Right ventricle myocardium superior (tissue), 1 donor: ENCODE results near the gene PSMA8. TPM values are rescaled to one million over a fixed set of nuclear protein-coding genes. Genes with fewer than 3 reads are reported as not detected.
"Not testable (repeated sequence)": the region's sequence is repeated elsewhere in the genome, so short reads cannot be mapped to it uniquely, and the experiment has no call there.

ENCODE experiments used
- ATAC-seq: fragments of 200-7000 bp; cut with Tn5 transposase; one replicate; pipeline ENCODE4 v1.9.1; 2020; ENCODE audit warnings: mild to moderate bottlenecking; ENCODE audit not compliant: poor library complexity
- DNase-seq: peaks from one replicate; pipeline ENCODE4 v3.0.0-alpha.2; 2020
- intact Hi-C: fragments of 100-400 bp; cut with DNase I; formaldehyde crosslinking; loops from one replicate; pipeline ENCODE4 v1.11.2; 2022
- long read RNA-seq: library from polyadenylated mRNA; unstranded; transcript quantifications from one replicate; pipeline ENCODE4 v2.0.0, GENCODE V29; 2021
- total RNA-seq: library from RNA; stranded (reverse); fragmentation: NEBNext Ultra II Directional; extraction: Animal tissue kit (Norgen Biotek cat#: 25700); gene quantifications from one replicate; pipeline ENCODE4 v1.2.1, GENCODE V29; 2021
- donor health status: DM: no; HTN: yes; CAD: no; lungs with severe emphysema.

Gene PSMA8
- 0.48 TPM for total RNA-seq
- long read RNA-seq, result 0 reads

- peak; percentile 53 for ATAC-seq
- DNase-seq, result peak; percentile 48
- intact Hi-C loops, result no loop called here
Measured at GRCh38 chr18:26133652-26134051, at the start of gene PSMA8. Gene PSMA8, plus strand, starts transcription at chr18:26133869. Its CDS starts 97 bp downstream, at chr18:26133966.

GRCh38 chr18:26085056-26085455 is 48.6 kb upstream of the PSMA8 start:
- intact Hi-C loops, result no loop called here
- ATAC-seq (no peak), DNase-seq (no peak)

GRCh38 chr18:26086959-26087358 is 46.7 kb upstream of the PSMA8 start:
- intact Hi-C loops, result no loop called here
- ATAC-seq (no peak), DNase-seq (no peak)

- DNase-seq (no peak), ATAC-seq (no peak)
- intact Hi-C loops, result no loop called here
Measured at GRCh38 chr18:26088487-26088886, 45.2 kb upstream of the PSMA8 start.

- DNase-seq (no peak), ATAC-seq (no peak)
- intact Hi-C loops, result loop anchor here (10.0 kb wide), 1 partner anchor 135 kb away; the partner anchor contains the start of gene TAF4B
Measured at GRCh38 chr18:26089293-26090129, 44.2 kb upstream of the PSMA8 start.

GRCh38 chr18:26090130-26091046 is 43.3 kb upstream of the PSMA8 start, which contains the start of gene SS18:
Gene SS18, minus strand, starts transcription at chr18:26090613. Its CDS starts 44 bp downstream, at chr18:26090569.
- intact Hi-C loops, result loop anchor here (10.0 kb wide), 1 partner anchor 134 kb away; the partner anchor contains the start of gene TAF4B
- ATAC-seq (peak; percentile 97), DNase-seq (peak; percentile 96)

GRCh38 chr18:26091047-26091630 is 42.5 kb upstream of the PSMA8 start:
- DNase-seq (peak; percentile 84), ATAC-seq (peak; percentile 45)
- intact Hi-C loops, result loop anchor here (10.0 kb wide), 1 partner anchor 134 kb away; the partner anchor contains the start of gene TAF4B

- ATAC-seq (no peak), DNase-seq (no peak)
- intact Hi-C loops, result loop anchor here (10.0 kb wide), 1 partner anchor 128 kb away; the partner anchor contains the start of gene TAF4B
Measured at GRCh38 chr18:26096852-26097251, 36.8 kb upstream of the PSMA8 start.

GRCh38 chr18:26097563-26097962 is 36.1 kb upstream of the PSMA8 start:
- intact Hi-C loops, result loop anchor here (10.0 kb wide), 1 partner anchor 127 kb away; the partner anchor contains the start of gene TAF4B
- DNase-seq (no peak), ATAC-seq (no peak)

- no peak for DNase-seq
- intact Hi-C loops, result no loop called here
- ATAC-seq, result no peak
Measured at GRCh38 chr18:26103579-26103978, 30.1 kb upstream of the PSMA8 start.

GRCh38 chr18:26104035-26104434 is 29.6 kb upstream of the PSMA8 start:
- no peak for ATAC-seq
- no peak for DNase-seq
- intact Hi-C loops, result no loop called here

GRCh38 chr18:26119246-26119645 is 14.4 kb upstream of the PSMA8 start:
- ATAC-seq (no peak), DNase-seq (no peak)
- intact Hi-C loops, result no loop called here

- intact Hi-C loops, result no loop called here
- ATAC-seq (no peak), DNase-seq (no peak)
Measured at GRCh38 chr18:26121476-26121875, 12.2 kb upstream of the PSMA8 start.

- DNase-seq, ATAC-seq, intact Hi-C loops: not testable (repeated sequence)
Measured at GRCh38 chr18:26121994-26122393, 11.7 kb upstream of the PSMA8 start.

- DNase-seq (no peak), ATAC-seq (no peak)
- intact Hi-C loops, result no loop called here
Measured at GRCh38 chr18:26127786-26128185, 5.9 kb upstream of the PSMA8 start.

GRCh38 chr18:26128192-26128591 is 5.5 kb upstream of the PSMA8 start:
- DNase-seq, intact Hi-C loops: not testable (repeated sequence)

GRCh38 chr18:26134107-26134506 is 438 bp downstream of the PSMA8 start:
- ATAC-seq (no peak), DNase-seq (no peak)
- intact Hi-C loops, result no loop called here

More at GRCh38 chr18:26128192-26128591, 5.5 kb upstream of the PSMA8 start:
- not testable (repeated sequence) for ATAC-seq

GRCh38 chr18:26135548-26135947 is 1.9 kb downstream of the PSMA8 start:
- ATAC-seq, result no peak
- intact Hi-C loops, result no loop called here

GRCh38 chr18:26157326-26157725 is 23.7 kb downstream of the PSMA8 start:
- ATAC-seq (no peak), DNase-seq (no peak)
- intact Hi-C loops, result no loop called here

More at GRCh38 chr18:26135548-26135947, 1.9 kb downstream of the PSMA8 start:
- DNase-seq, result no peak
